Smooth muscle cell (in vitro differentiated cells): ENCODE data around the gene GNG13. TPM values are rescaled to one million over a fixed set of nuclear protein-coding genes. Genes with fewer than 3 reads are reported as not detected.

Experiments
- DNase-seq: peaks from one replicate; lab custom pipeline; 2025; ENCODE audit not compliant: unreplicated experiment; lab: John Stamatoyannopoulos, UW
- H2AFZ ChIP-seq: fragments of 200-600 bp; sonication (generic); 2 replicates; pipeline ENCODE4 v1.6.0; 2016; ENCODE audit warnings: antibody characterized with exemption, low read depth, mild to moderate bottlenecking
- H3F3A ChIP-seq: fragments of 200-600 bp; sonication (generic); 2 replicates; pipeline ENCODE4 v1.6.0; 2017; ENCODE audit warnings: antibody characterized with exemption, low read depth
- H3K27ac ChIP-seq: fragments of 200-600 bp; sonication (generic); 2 replicates; pipeline ENCODE4 v1.5.1; 2016; ENCODE audit warnings: low read depth, mild to moderate bottlenecking
- H3K27me3 ChIP-seq: fragments of 200-600 bp; sonication (generic); 2 replicates; pipeline ENCODE4 v1.6.1; 2016; ENCODE audit warnings: low read depth, mild to moderate bottlenecking
- H3K36me3 ChIP-seq: fragments of 200-600 bp; sonication (generic); 2 replicates; pipeline ENCODE4 v1.5.1; 2016; ENCODE audit warnings: low read depth
- H3K4me1 ChIP-seq: fragments of 200-600 bp; sonication (generic); 2 replicates; pipeline ENCODE4 v1.5.1; 2016; ENCODE audit warnings: low read depth
- H3K4me2 ChIP-seq: fragments of 200-600 bp; sonication (generic); 2 replicates; pipeline ENCODE4 v1.6.0; 2016; ENCODE audit warnings: mild to moderate bottlenecking
- H3K4me3 ChIP-seq: fragments of 200-600 bp; sonication (generic); 2 replicates; pipeline ENCODE4 v1.5.1; 2016; ENCODE audit warnings: mild to moderate bottlenecking
- H3K79me2 ChIP-seq: fragments of 200-600 bp; sonication (generic); 2 replicates; pipeline ENCODE4 v1.6.0; 2016; ENCODE audit warnings: low read depth, mild to moderate bottlenecking
- H3K9ac ChIP-seq: fragments of 200-600 bp; sonication (generic); 2 replicates; pipeline ENCODE4 v1.6.0; 2016; ENCODE audit warnings: low read depth
- H3K9me3 ChIP-seq: fragments of 200-600 bp; sonication (generic); replicated peaks from 2 replicates; pipeline ENCODE4 v1.5.1; 2016; ENCODE audit warnings: low read depth
- H4K20me1 ChIP-seq: fragments of 200-600 bp; sonication (generic); 2 replicates; pipeline ENCODE4 v1.6.0; 2016; ENCODE audit warnings: low read depth
- WGBS: methylation state at CpG from one replicate; pipeline ENCODE4 v1.1.7; 2016; ENCODE audit warnings: low lambda C conversion rate; 5-methylcytosine and 5-hydroxymethylcytosine counted together
- polyA plus RNA-seq: library from polyadenylated mRNA; unstranded; fragments of >200 nt; fragmentation: Nextera tagmentation; extraction: Ambion mirVana; gene quantifications from 2 replicates; pipeline ENCODE4 v1.2.1, GENCODE V29; 2016
- total RNA-seq: library from RNA; depleted of rRNA; stranded (reverse); fragments of >200 nt; gene quantifications from 2 replicates; pipeline ENCODE4 v1.2.3, GENCODE V29; 2014
- TF ChIP-seq, protein P1 (sequence below): fragments of 200-600 bp; sonication (generic); IDR thresholded peaks from 2 replicates; pipeline ENCODE4 v1.5.1; 2017; ENCODE audit warnings: borderline replicate concordance, mild to moderate bottlenecking, antibody characterized with exemption; ENCODE audit not compliant: insufficient read depth, poor library complexity, severe bottlenecking

The GNG13 gene
- total and polyA plus RNA-seq, 2 experiments from 2014 or later, result not detected

DNA sequence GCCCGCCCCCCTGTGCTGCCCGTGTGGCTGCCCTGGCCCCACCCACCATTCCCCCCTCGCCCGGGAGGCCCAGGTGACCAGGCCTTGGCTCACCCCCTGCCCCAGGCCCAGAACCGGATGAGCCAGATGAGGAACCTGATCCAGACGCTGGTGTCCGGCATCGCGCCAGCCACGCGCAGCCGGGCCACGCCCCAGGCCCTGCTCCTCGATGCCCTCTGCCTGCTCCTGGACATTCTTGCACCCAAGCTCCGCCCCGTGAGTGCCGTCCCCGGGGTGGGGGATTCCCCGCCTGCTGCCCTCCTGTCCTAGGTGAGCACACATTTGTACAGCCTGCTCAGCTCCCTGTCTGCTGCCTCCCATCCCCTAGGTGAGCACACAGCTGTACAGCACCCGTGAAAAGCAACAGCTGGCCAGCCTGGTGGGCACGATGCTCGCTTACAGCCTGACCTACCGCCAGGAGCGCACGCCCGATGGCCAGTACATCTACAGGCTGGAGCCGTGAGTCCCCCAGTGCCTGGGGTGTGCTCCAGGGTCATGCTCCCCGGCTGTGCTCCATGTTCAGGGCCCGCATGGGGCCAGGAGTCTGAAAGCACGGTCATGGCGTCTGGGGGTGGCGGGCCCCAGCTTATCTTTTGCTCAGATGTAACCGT, 4.8 kb downstream of the GNG13 start:
- TF ChIP-seq, protein P1, sequence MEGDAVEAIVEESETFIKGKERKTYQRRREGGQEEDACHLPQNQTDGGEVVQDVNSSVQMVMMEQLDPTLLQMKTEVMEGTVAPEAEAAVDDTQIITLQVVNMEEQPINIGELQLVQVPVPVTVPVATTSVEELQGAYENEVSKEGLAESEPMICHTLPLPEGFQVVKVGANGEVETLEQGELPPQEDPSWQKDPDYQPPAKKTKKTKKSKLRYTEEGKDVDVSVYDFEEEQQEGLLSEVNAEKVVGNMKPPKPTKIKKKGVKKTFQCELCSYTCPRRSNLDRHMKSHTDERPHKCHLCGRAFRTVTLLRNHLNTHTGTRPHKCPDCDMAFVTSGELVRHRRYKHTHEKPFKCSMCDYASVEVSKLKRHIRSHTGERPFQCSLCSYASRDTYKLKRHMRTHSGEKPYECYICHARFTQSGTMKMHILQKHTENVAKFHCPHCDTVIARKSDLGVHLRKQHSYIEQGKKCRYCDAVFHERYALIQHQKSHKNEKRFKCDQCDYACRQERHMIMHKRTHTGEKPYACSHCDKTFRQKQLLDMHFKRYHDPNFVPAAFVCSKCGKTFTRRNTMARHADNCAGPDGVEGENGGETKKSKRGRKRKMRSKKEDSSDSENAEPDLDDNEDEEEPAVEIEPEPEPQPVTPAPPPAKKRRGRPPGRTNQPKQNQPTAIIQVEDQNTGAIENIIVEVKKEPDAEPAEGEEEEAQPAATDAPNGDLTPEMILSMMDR, result no peak
- H3K27me3 ChIP-seq, result peaks cover 18% of the 10 kb centered on the region
- WGBS, result 93% methylated on average over 29 of the region's 33 CpGs
- H3K27ac ChIP-seq, result no peak overlapping the region
- H3K9me3 ChIP-seq, result no peaks in the 10 kb centered on the region
- H3K79me2 ChIP-seq, result no peaks in the 10 kb centered on the region
- H3F3A ChIP-seq, result no peaks in the 10 kb centered on the region
- H3K4me1 ChIP-seq, result peaks cover 8% of the 10 kb centered on the region
- no peaks in the 10 kb centered on the region for H4K20me1 ChIP-seq
- DNase-seq, result no peak
- no peak overlapping the region for H3K4me2 ChIP-seq
- H3K36me3 ChIP-seq, result no peaks in the 10 kb centered on the region
- no peak overlapping the region for H3K4me3 ChIP-seq
- H3K9ac ChIP-seq, result no peak overlapping the region
- no peak overlapping the region for H2AFZ ChIP-seq

DNA sequence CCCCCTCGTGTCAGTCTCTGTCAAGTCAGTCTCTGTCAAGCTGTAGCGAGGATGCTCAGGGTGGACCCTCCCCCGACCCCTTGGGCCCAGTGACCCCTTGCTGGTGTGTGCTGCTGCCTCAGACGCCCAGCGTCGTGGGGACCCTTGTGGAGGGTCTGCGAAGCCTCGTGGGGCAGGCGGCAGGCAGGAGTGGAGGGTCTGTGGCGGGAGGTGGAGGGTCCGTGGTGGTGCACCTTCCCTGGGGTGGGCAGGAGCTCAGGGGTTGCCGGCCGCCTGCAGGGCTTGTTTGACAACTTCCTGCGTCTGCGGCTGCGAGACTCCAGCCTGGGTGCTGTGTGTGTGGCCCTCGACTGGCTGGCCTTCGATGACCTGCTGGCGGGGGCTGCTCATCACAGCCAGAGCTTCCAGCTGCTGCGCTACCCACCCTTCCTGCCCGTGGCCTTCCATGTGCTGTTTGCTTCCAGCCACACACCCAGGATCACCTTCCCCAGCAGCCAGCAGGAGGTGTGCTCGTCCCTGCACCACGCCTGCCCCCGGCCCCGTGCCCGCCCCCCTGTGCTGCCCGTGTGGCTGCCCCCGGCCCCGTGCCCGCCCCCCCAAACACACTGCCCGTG, 5.6 kb downstream of the GNG13 start:
- no peak overlapping the region for H2AFZ ChIP-seq
- no peak overlapping the region for H3K4me2 ChIP-seq
- peaks cover 2% of the 10 kb centered on the region for H3K4me1 ChIP-seq
- no peak overlapping the region for H3K4me3 ChIP-seq
- 87% methylated on average over 20 of the region's 31 CpGs for WGBS
- no peaks in the 10 kb centered on the region for H3K9me3 ChIP-seq
- H3F3A ChIP-seq, result no peaks in the 10 kb centered on the region
- peaks cover 11% of the 10 kb centered on the region for H3K27me3 ChIP-seq
- no peak overlapping the region for H3K9ac ChIP-seq
- H3K27ac ChIP-seq, result no peak overlapping the region
- H4K20me1 ChIP-seq, result no peaks in the 10 kb centered on the region
- no peaks in the 10 kb centered on the region for H3K79me2 ChIP-seq
- H3K36me3 ChIP-seq, result no peaks in the 10 kb centered on the region
- TF ChIP-seq, protein P1, result no peak
- DNase-seq, result no peak

DNA sequence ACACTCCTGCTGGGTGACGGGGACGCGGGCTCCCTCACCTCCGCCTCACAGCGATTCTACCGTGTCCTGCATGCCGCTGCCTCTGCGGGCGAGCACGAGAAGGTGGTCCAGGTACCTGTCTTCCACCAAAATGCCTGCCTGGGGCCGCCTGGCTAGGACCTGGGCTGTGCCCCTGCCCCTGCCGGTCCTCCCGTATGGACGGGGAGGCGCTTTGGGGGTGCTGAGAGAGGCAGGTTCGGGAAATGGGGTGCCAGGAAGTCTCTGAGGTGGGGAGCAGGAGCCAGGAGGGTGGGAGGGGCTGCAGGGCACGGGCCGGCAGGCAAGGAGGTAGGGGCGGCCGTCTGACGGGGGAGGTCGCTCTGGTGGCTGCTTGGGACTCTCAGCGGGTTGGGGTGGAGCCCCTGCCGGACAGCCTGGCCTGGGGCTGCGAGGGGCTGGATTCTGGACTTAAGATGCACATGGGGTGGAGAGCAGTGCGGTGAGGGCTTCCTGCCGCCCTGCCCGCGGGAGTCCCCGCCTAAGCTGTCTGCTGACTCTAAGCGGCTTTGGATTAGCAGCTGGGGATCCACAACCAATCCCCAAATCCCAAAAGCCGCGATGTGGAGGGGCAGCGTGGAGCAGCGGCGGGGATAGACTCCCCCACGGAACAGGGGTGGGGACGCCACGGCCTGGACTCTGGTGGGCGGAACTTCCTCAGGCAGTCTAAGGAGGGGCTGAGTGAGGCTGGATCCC, 6.3 kb downstream of the GNG13 start:
- Histone ChIP-seq H3K4me1 (peaks cover 2% of the 10 kb centered on the region), H3K9me3 (no peaks in the 10 kb centered on the region), H3K36me3 (no peaks in the 10 kb centered on the region), H3F3A (no peaks in the 10 kb centered on the region), H3K27ac (no peak overlapping the region), H4K20me1 (no peaks in the 10 kb centered on the region), H3K27me3 (peaks cover 4% of the 10 kb centered on the region), H3K4me2 (no peak overlapping the region), H3K79me2 (no peaks in the 10 kb centered on the region), H3K4me3 (no peak overlapping the region), H3K9ac (no peak overlapping the region), H2AFZ (no peak overlapping the region)
- no peak for DNase-seq
- WGBS, result 95% methylated on average over 36 of the region's 40 CpGs
- TF ChIP-seq, protein P1, result no peak
